GM19328 (cell line): Measurements from ENCODE around the gene MTARC2.

Experiments
- ATAC-seq: cut with Tn5 transposase; IDR thresholded peaks from one replicate; pipeline ENCODE4 v1.9.1; 2021; ENCODE audit warnings: mild to moderate bottlenecking, moderate library complexity; ENCODE audit not compliant: unreplicated experiment

The MTARC2 gene

DNA sequence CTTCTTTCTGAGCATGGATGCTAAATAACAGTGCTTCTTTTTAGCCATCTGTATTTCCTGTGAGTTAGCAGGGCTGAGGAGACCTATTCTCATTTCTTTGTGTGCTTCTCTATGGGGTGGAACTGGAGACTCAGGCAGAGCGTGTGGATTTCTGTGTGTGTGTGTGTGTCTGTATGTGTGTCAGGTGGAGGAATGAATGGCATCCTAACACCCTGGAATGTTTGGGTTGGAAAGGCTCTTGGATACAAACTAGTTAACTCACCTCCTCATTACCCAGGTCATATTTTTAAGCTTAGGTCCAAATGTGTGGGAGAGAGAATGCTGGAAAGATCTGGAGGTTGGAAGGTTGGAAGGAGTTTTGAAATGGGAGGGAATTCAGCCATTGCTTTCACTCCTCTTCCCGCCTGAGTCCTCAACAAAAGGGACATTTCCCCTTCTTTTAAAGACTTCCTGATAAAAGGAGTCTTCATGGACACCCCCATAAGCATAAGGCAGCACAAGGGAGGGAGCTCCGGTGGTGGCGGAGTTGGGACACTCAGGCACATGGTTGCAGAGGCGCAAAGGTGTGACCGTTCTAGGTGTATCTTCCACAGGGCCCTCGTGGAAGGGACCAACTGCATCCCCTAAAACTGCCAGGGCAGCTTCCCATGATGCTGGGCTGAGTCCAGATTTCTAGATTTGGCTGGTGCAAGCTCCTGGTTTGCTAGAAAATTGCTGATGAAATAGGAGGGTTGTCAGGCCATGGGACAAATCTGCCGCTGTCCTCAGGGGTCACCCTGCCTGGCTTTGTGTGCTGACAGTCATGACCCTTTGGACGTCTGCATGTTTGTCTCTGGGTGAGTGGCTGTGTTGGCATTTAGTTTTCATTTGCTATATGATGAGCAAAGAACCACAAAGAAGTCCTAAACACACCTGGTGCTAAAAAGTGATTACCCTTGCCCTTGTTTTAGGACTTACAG lies 76.2 kb downstream of the MTARC2 start:
- no peak for ATAC-seq

DNA sequence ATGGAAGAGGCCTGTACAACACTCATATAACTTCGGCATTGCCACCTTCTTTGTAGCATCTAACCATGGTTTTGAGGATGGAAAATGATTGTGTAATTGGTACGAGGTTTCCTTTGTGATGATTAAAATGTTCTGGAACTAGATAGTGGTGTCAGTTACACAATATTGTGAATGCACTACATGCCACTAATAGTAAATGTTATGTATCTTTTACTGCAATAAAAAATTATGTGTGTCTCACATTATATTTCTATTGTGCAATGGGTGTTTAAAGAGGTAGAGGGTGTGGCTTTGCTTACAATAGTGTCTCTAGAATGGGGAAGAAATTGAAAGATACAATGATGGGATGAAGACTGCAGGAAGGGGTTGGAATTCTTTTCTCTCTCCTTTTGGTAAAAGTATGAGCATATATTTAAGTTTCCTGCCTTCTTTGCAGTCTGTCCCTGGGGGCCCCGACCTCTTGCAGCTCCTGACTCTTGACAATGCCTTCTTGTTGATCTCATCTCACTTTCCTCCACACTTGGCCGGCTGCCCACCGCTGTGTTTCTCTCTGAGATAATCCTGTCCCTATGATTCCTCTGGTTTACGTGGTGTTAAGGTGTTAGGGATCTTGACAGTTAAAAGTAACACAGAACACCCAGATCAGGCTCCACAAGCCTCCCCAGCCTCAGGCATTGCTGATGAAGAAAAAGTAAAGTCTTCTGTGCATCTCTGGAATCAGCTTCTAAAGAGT lies 77.9 kb downstream of the MTARC2 start:
- ATAC-seq: no peak

DNA sequence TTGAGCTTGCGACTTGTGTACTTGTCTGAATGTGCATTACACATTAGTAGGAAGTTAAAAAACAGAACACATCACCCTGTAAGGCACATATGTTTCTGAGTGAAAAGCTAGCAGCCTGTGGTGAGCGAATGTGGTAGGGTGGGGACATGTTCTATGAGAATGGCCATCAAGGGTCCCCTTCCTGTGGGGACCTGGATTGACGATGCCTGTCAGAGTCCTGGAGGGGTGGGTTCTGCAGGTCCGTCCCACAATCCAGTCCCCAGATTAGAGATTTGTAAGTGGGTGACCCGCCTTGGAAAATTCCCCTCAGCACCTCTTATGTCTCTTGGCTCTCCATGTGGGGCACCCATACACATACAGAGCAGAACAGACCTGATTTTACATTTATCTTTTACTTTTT lies 78.6 kb downstream of the MTARC2 start:
- no peak for ATAC-seq

DNA sequence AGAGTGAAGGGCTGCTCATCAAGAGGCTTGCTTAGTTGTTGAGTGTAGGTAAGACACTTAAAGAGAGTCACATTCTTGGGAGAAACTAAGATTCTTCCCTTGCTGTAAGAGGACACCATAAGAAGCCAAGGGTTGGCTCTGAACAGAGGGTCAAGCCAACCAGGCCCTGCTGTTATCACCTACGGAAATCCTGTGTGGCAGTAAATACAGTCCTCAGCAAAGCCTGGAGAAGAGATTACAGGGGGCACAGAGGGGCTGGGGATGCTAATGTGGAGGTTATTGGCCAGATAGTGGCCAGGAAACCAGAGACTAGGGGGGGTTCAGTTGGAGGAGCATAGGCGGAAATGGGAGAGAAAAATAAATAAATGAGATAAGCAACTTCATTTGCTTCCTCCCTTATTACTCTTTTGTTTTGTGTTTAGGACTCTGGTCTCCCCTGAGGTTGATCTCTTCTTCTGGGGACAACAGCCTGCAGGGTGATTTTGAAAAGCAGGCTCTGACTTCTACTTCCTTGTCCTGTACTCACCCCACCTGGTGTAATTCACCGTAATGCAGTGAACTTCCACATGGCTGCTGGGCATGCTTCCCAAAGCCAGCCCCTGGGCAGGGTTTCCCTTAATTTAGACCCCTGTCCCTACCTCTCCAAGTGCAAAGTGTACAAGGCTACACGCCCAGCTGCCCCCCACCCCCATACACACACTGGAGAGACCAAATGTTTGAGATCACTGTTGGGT lies 79.5 kb downstream of the MTARC2 start:
- ATAC-seq: no peak

DNA sequence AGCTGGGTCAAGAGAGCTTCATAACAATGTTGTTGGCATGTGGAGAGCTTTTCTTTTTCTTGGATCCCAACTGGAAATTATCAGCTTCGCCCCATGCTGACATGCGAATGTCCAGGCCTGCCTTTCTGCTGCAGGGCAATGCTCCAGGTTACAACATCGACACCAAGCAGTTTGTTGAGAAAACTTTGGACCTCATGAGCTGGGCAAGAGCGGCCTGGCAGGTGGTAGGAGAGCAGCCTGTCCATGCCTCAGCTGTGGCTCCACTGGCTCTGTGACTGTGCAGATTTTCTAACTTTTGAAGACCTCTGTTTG lies 80.0 kb downstream of the MTARC2 start:
- ATAC-seq: no peak

DNA sequence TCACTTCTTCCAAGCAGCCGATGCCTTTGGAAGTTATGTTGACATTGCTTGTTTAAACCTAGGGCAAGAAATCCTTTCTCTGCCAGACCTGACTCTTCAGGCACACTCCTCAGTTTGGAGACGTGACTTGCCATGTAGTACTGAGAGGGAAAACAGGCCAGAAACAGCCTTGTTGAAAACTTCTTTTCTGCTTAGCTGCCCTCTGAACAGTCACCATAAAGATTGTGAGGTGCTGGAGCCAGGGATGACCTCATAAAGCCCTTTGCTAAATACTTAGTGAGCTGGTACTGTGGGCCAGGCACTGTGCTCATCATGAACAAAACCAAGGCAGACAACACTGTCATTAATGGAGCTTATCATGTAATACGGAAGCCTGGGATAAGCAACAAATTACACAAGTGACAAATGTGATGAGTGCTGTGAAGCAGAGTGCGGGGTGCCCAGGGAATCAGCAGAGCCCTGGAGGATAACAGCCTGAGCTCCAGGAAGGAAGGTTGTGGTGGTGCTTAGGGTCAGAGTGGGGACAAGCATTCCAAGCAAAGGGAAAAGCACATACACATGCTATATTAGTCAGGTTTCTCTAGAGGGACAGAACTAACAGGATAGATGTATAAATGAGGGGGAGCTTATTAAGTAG lies 80.9 kb downstream of the MTARC2 start:
- no peak for ATAC-seq

DNA sequence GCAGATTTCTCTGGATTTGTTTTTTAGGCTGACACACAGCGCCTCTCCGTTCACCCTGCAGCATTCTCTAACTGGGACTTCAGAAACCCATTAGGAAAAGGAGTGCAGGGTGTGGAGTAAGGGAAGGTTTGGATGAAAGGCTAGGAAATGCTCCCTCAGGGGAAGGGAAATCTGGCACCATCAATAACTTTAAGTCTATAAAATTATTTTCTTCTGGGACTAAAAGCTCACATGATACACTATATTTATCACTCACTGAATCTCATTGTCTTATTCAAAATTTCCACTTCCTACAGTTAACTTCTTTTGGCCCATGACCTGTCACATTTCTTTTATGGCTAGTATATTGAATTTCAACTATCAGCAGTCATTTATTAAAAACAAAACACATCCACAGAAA lies 85.3 kb downstream of the MTARC2 start:
- no peak for ATAC-seq
